H1 (cell line): ENCODE data around the gene SCNN1B. TPM values are rescaled to one million over a fixed set of nuclear protein-coding genes. Genes with fewer than 3 reads are reported as not detected.

Source experiments
- CTCF ChIA-PET: fragments of 300-600 bp; sonication (Branson Sonifier 250); formaldehyde crosslinking; loops from one replicate; lab custom pipeline; 2021; ENCODE audit not compliant: partially characterized antibody; lab: Charles Lee
- POLR2A ChIA-PET: fragments of 300-600 bp; sonication (Branson Sonifier 250); formaldehyde crosslinking; loops from one replicate; lab custom pipeline; 2021; ENCODE audit warnings: inconsistent platforms; ENCODE audit not compliant: partially characterized antibody; lab: Charles Lee
- DNase-seq, 2 experiments: peaks; one replicate each; pipeline versions ENCODE4 v3.0.0 to v3.0.0-alpha.2; 2010 to 2022; ENCODE audit warnings: low spot score in 2 of 2, low read depth in 1 of 2, mixed read lengths in 1 of 2
- FAIRE-seq: peaks from 2 replicates; lab custom pipeline; 2011; peaks lifted over from hg19 to GRCh38; lab: Jason Lieb, UNC
- H2AFZ ChIP-seq: 2 replicates; pipeline ENCODE4 v1.8.1; 2012; ENCODE audit warnings: low read length, inconsistent platforms
- H2AK5ac ChIP-seq: 2 replicates; pipeline ENCODE4 v1.6.1; 2013; ENCODE audit warnings: low read depth, low read length
- H2BK120ac ChIP-seq: replicated peaks from 2 replicates; pipeline ENCODE3; 2013; ENCODE audit warnings: low read depth, low read length, inconsistent platforms
- H2BK12ac ChIP-seq: 2 replicates; pipeline ENCODE4 v1.6.1; 2013; ENCODE audit warnings: low read depth, low read length
- H2BK15ac ChIP-seq: 2 replicates; pipeline ENCODE4 v1.6.1; 2013; ENCODE audit warnings: low read length
- H2BK20ac ChIP-seq: 2 replicates; pipeline ENCODE4 v1.6.1; 2013; ENCODE audit warnings: low read length
- H2BK5ac ChIP-seq: 2 replicates; pipeline ENCODE4 v1.6.1; 2013; ENCODE audit warnings: low read depth, low read length
- H3K14ac ChIP-seq: 2 replicates; pipeline ENCODE4 v1.6.1; 2013; ENCODE audit warnings: inconsistent platforms; ENCODE audit not compliant: insufficient read length
- H3K18ac ChIP-seq: 2 replicates; pipeline ENCODE4 v1.6.1; 2013; ENCODE audit warnings: low read length; ENCODE audit errors: extremely low read depth
- H3K23ac ChIP-seq: 2 replicates; pipeline ENCODE4 v1.6.1; 2013; ENCODE audit warnings: inconsistent platforms; ENCODE audit not compliant: insufficient read length
- H3K23me2 ChIP-seq: 2 replicates; pipeline ENCODE4 v1.6.1; 2013; ENCODE audit warnings: low read depth, low read length
- H3K27ac ChIP-seq: 2 replicates; pipeline ENCODE4 v1.6.1; 2011; ENCODE audit warnings: low read depth, low read length, inconsistent platforms
- H3K27me3 ChIP-seq, 4 experiments: replicated peaks in 1 of 4; 1 replicate in 1 of 4; 2 replicates in 3 of 4; pipeline versions ENCODE4 v1.6.1 to v1.8.1; 2011 to 2013; ENCODE audit warnings: low read length in 3 of 4, mild to moderate bottlenecking in 3 of 4, inconsistent platforms in 2 of 4, mixed read lengths in 2 of 4, moderate library complexity in 1 of 4; ENCODE audit not compliant: control insufficient read depth in 3 of 4, insufficient read depth in 3 of 4; ENCODE audit errors: extremely low read depth in 1 of 4
- H3K36me3 ChIP-seq, 4 experiments: 2 replicates each; pipeline versions ENCODE4 v1.6.1 to v1.8.1; 2011 to 2013; ENCODE audit warnings: mild to moderate bottlenecking in 4 of 4, low read length in 3 of 4, moderate library complexity in 2 of 4, control low read depth in 1 of 4, inconsistent platforms in 1 of 4; ENCODE audit not compliant: insufficient read depth in 4 of 4, control insufficient read depth in 2 of 4
- H3K4ac ChIP-seq: replicated peaks from 2 replicates; pipeline ENCODE3; 2013; ENCODE audit warnings: low read length, low read depth, mixed read lengths, inconsistent platforms; ENCODE audit not compliant: insufficient read length
- H3K4me1 ChIP-seq, 4 experiments: replicated peaks in 1 of 4; 1 replicate in 1 of 4; 2 replicates in 3 of 4; pipeline versions ENCODE4 v1.6.1 to v1.8.1; 2011 to 2013; ENCODE audit warnings: low read length in 3 of 4, inconsistent platforms in 2 of 4, mixed read lengths in 1 of 4; ENCODE audit not compliant: insufficient read depth in 4 of 4, control insufficient read depth in 3 of 4
- H3K4me2 ChIP-seq, 2 experiments: 2 replicates each; pipeline versions ENCODE4 v1.6.1 to v1.8.1; 2011 to 2013; ENCODE audit warnings: low read depth in 2 of 2, low read length in 2 of 2, control low read depth in 1 of 2, inconsistent platforms in 1 of 2, mild to moderate bottlenecking in 1 of 2; ENCODE audit not compliant: insufficient read depth in 1 of 2
- H3K4me3 ChIP-seq, 4 experiments: fragments of 200-600, 300-600 bp in 1 of 4; sonication (generic), shearing (Covaris generic), sonication (Bioruptor Twin) in 1 of 4; 2 replicates each; pipeline versions ENCODE4 v1.5.1 to v1.8.1; 2011 to 2016; ENCODE audit warnings: low read length in 4 of 4, low read depth in 3 of 4, control low read depth in 2 of 4, inconsistent platforms in 2 of 4, mild to moderate bottlenecking in 2 of 4, mixed read lengths in 1 of 4, moderate library complexity in 1 of 4; ENCODE audit not compliant: insufficient read depth in 2 of 4; ENCODE audit errors: extremely low read depth in 1 of 4
- H3K56ac ChIP-seq: replicated peaks from 2 replicates; pipeline ENCODE3; 2013; ENCODE audit warnings: low read depth, mild to moderate bottlenecking, mixed read lengths, low read length, inconsistent platforms; ENCODE audit not compliant: insufficient read length
- H3K79me1 ChIP-seq: 2 replicates; pipeline ENCODE4 v1.6.1; 2013; ENCODE audit warnings: low read depth, low read length, control low read depth
- H3K79me2 ChIP-seq, 2 experiments: 2 replicates each; pipeline versions ENCODE4 v1.6.1 to v1.8.1; 2012 to 2013; ENCODE audit warnings: low read length in 2 of 2, mild to moderate bottlenecking in 2 of 2, inconsistent platforms in 1 of 2; ENCODE audit not compliant: insufficient read depth in 2 of 2, control insufficient read depth in 1 of 2
- H3K9ac ChIP-seq, 4 experiments: replicated peaks in 1 of 4; 1 replicate in 1 of 4; 2 replicates in 3 of 4; pipeline versions ENCODE4 v1.6.1 to v1.8.1; 2011 to 2013; ENCODE audit warnings: low read depth in 3 of 4, low read length in 3 of 4, control low read depth in 2 of 4, mild to moderate bottlenecking in 2 of 4, moderate library complexity in 2 of 4, inconsistent platforms in 1 of 4; ENCODE audit errors: extremely low read depth in 1 of 4
- H3K9me3 ChIP-seq, 2 experiments: 2 replicates each; pipeline versions ENCODE4 v1.6.1 to v1.8.1; 2012 to 2013; ENCODE audit warnings: mild to moderate bottlenecking in 2 of 2, moderate library complexity in 2 of 2, control low read depth in 1 of 2, inconsistent platforms in 1 of 2, low read depth in 1 of 2, low read length in 1 of 2, mixed read lengths in 1 of 2; ENCODE audit not compliant: insufficient read depth in 2 of 2
- H4K20me1 ChIP-seq, 2 experiments: replicated peaks in 1 of 2; 2 replicates each; pipeline versions ENCODE3 to v1.8.1; 2011 to 2013; ENCODE audit warnings: inconsistent platforms in 2 of 2, low read length in 2 of 2, mild to moderate bottlenecking in 1 of 2; ENCODE audit not compliant: insufficient read depth in 2 of 2, control insufficient read depth in 1 of 2
- H4K5ac ChIP-seq: 2 replicates; pipeline ENCODE4 v1.6.1; 2013; ENCODE audit warnings: low read length, low read depth, mixed read lengths, inconsistent platforms; ENCODE audit not compliant: insufficient read length
- H4K8ac ChIP-seq: 2 replicates; pipeline ENCODE4 v1.8.0; 2013; ENCODE audit warnings: mild to moderate bottlenecking, moderate library complexity, low read length, inconsistent platforms; ENCODE audit not compliant: insufficient read depth; ENCODE audit errors: extremely low read depth
- H4K91ac ChIP-seq: replicated peaks from 2 replicates; pipeline ENCODE3; 2013; ENCODE audit warnings: low read length, mixed read lengths, inconsistent platforms; ENCODE audit not compliant: insufficient read length
- CBX8 ChIP-seq: fragments of 300-800, 300-1000 bp; sonication (generic); IDR thresholded peaks from 2 replicates; pipeline ENCODE4 v1.7.1; 2016; ENCODE audit warnings: low read depth, low read length, borderline replicate concordance
- EP300 ChIP-seq, 2 experiments: IDR thresholded peaks; 1 replicate in 1 of 2; 2 replicates in 1 of 2; pipeline ENCODE4 v1.6.1; 2011 to 2012; ENCODE audit warnings: low read depth in 2 of 2, low read length in 2 of 2, mild to moderate bottlenecking in 2 of 2, borderline replicate concordance in 1 of 2, inconsistent platforms in 1 of 2, moderate library complexity in 1 of 2
- HDAC2 ChIP-seq, 2 experiments: fragments of 300-600 bp in 1 of 2; sonication (generic) in 1 of 2; IDR thresholded peaks; 2 replicates each; pipeline ENCODE4 v1.6.1; 2011 to 2012; ENCODE audit warnings: low read depth in 2 of 2, low read length in 2 of 2, mild to moderate bottlenecking in 2 of 2, moderate library complexity in 2 of 2, borderline replicate concordance in 1 of 2, inconsistent platforms in 1 of 2
- JUN ChIP-seq: IDR thresholded peaks from 2 replicates; pipeline ENCODE4 v1.6.1; 2011; ENCODE audit warnings: low read depth, mild to moderate bottlenecking, improper control_type of control experiment, low read length
- KDM5A ChIP-seq: fragments of 200-600 bp; IDR thresholded peaks from 2 replicates; pipeline ENCODE4 v1.7.1; 2012; ENCODE audit warnings: mild to moderate bottlenecking, low read length, inconsistent platforms, mixed read lengths
- NRF1 ChIP-seq: IDR thresholded peaks from 2 replicates; pipeline ENCODE4 v1.6.1; 2011; ENCODE audit warnings: mild to moderate bottlenecking, low read depth, low read length, improper control_type of control experiment
- RBBP5 ChIP-seq: IDR thresholded peaks from 2 replicates; pipeline ENCODE4 v1.7.1; 2012; ENCODE audit warnings: low read depth, mild to moderate bottlenecking, inconsistent platforms, low read length, moderate library complexity, borderline replicate concordance
- WGBS, 2 experiments: shearing (Covaris generic) in 1 of 2; methylation state at CpG; one replicate each; pipeline versions ENCODE4 v1.1.6 to v1.1.7; 2013 to 2015; ENCODE audit warnings: low lambda C conversion rate in 2 of 2, mixed read lengths in 2 of 2, inconsistent platforms in 1 of 2, low coverage in 1 of 2, missing lambda C conversion rate in 1 of 2; ENCODE audit not compliant: insufficient replicate concordance in 2 of 2, insufficient coverage in 1 of 2, insufficient read length in 1 of 2; ENCODE audit errors: extremely low coverage in 1 of 2, missing lambda C conversion rate in 1 of 2; 5-methylcytosine and 5-hydroxymethylcytosine counted together
- polyA plus RNA-seq, 7 experiments: library from polyadenylated mRNA; depleted of rRNA in 3 of 7; stranded (reverse) in 5 of 7; unstranded in 2 of 7; fragments of >200 nt in 5 of 7; fragments of 200-250 nt in 2 of 7; gene quantifications; 1 replicate in 5 of 7; 2 replicates in 1 of 7; 4 replicates in 1 of 7; pipeline versions ENCODE4 v1.2.1 to v1.2.3, GENCODE V29; 2011 to 2013; ENCODE audit warnings: missing spikeins in 2 of 7, mixed read lengths in 2 of 7
- total RNA-seq: library from RNA; stranded (reverse); fragmentation: NEBNext Ultra II Directional; extraction: Animal tissue kit (Norgen Biotek cat#: 25700); gene quantifications from 2 replicates; pipeline ENCODE4 v1.2.1, GENCODE V29; 2021
- TF ChIP-seq, protein P1 (sequence below): IDR thresholded peaks from 2 replicates; pipeline ENCODE4 v1.6.1; 2012; ENCODE audit warnings: inconsistent platforms
- TF ChIP-seq, protein P2 (sequence below): IDR thresholded peaks from 2 replicates; pipeline ENCODE4 v1.6.1; 2012; ENCODE audit warnings: low read length, inconsistent platforms

The SCNN1B gene
- total and polyA plus RNA-seq, 2 of the 8 experiments (the other 6 are each of a cell fraction or from before 2014, with no cell fraction given) = 0.20 to 0.95 TPM

DNA sequence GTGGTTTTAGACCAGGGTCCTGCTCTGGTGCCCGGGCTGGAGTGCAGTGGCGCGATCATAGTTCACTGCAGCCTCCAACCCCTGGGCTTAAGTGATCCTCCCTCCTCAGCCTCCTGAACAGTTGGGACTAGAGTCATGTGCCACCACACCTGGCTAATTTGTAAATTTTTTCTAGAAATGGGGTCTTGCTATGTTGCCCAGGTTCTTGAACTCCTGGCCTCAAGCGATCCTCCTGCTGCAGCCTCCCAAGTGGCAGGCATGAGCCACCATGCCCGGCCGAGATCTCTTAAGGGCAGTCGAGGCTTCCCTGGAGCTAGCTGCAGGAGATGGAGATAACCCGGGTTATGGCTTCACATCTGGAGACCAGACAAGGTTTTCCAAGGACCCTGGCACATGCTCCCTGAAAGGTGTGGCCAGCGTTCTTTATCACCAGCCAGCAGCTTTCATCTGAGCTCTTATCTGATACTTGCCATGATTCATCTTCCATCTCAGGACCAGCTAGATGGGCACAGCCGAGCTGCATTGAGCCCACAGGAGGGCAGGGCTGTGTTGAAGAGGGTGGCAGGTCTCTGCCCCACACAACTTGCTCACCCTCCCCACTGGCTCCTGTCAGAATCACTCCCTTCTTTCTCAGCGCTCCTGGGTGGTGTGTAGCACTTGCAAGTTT lies 28.6 kb downstream of the SCNN1B start:
- H3K79me1 ChIP-seq = no peaks in the 10 kb centered on the region
- H4K91ac ChIP-seq = no peak overlapping the region
- ChIA-PET CTCF (interaction anchor here (0.6 to 3.9 kb wide), 22 partner anchors 8 to 354 kb away, joined by 3 to 18 read pairs (median 4); no protein-coding TSS in a partner anchor), POLR2A (interaction anchor here (0.7 to 1.3 kb wide), 2 partner anchors 11 to 430 kb away, joined by 3 read pairs; no protein-coding TSS in a partner anchor)
- H2AFZ ChIP-seq = no peak overlapping the region
- H3K79me2 ChIP-seq = no peaks in the 10 kb centered on the region
- WGBS, 2 experiments = 86% methylated on average over 9 of the region's 11 CpGs; no CpG with 5 or more reads in 1 of the 2 experiments
- H3K23ac ChIP-seq = no peak overlapping the region
- H3K56ac ChIP-seq = no peak overlapping the region
- H3K4me2 ChIP-seq = no peak overlapping the region
- H3K4me3 ChIP-seq = no peak overlapping the region
- no peaks in the 10 kb centered on the region; a peak in 1 of 7 replicates for H3K4me1 ChIP-seq
- H4K8ac ChIP-seq = peak overlapping the region; percentile 51
- H2BK20ac ChIP-seq = no peak overlapping the region
- no peak overlapping the region for H4K5ac ChIP-seq
- no peak overlapping the region for H3K4ac ChIP-seq
- no peak overlapping the region for H2BK5ac ChIP-seq
- no peak overlapping the region for H2BK12ac ChIP-seq
- no peaks in the 10 kb centered on the region for H3K27me3 ChIP-seq
- no peak overlapping the region for H3K27ac ChIP-seq
- H3K14ac ChIP-seq = no peak overlapping the region
- H2BK15ac ChIP-seq = no peak overlapping the region
- DNase-seq (no peak), FAIRE-seq (no peak)
- H3K36me3 ChIP-seq = no peaks in the 10 kb centered on the region
- H3K18ac ChIP-seq = no peak overlapping the region
- H3K9me3 ChIP-seq = no peaks in the 10 kb centered on the region
- no peaks in the 10 kb centered on the region for H3K23me2 ChIP-seq
- no peak overlapping the region for H3K9ac ChIP-seq
- H2BK120ac ChIP-seq = no peak overlapping the region
- H2AK5ac ChIP-seq = no peak overlapping the region
- H4K20me1 ChIP-seq = no peaks in the 10 kb centered on the region
- TF ChIP-seq RBBP5 (no peak), NRF1 (no peak), KDM5A (no peak), EP300 (IDR thresholded peaks at IDR 0.05; ENCODE audit: borderline replicate concordance in 1 of 2, low read depth in 2 of 2, low read length in 2 of 2) (no peak), HDAC2 (IDR thresholded peaks at IDR 0.05; ENCODE audit: borderline replicate concordance in 1 of 2, low read depth in 2 of 2, low read length in 2 of 2) (no peak), JUN (no peak), CBX8 (no peak)
- TF ChIP-seq, protein P1, sequence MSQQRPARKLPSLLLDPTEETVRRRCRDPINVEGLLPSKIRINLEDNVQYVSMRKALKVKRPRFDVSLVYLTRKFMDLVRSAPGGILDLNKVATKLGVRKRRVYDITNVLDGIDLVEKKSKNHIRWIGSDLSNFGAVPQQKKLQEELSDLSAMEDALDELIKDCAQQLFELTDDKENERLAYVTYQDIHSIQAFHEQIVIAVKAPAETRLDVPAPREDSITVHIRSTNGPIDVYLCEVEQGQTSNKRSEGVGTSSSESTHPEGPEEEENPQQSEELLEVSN = no peak
- TF ChIP-seq, protein P2, sequence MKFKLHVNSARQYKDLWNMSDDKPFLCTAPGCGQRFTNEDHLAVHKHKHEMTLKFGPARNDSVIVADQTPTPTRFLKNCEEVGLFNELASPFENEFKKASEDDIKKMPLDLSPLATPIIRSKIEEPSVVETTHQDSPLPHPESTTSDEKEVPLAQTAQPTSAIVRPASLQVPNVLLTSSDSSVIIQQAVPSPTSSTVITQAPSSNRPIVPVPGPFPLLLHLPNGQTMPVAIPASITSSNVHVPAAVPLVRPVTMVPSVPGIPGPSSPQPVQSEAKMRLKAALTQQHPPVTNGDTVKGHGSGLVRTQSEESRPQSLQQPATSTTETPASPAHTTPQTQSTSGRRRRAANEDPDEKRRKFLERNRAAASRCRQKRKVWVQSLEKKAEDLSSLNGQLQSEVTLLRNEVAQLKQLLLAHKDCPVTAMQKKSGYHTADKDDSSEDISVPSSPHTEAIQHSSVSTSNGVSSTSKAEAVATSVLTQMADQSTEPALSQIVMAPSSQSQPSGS = no peak
